ENCODE data around the gene CLTC. TPM values are rescaled to one million over a fixed set of nuclear protein-coding genes. Genes with fewer than 3 reads are reported as not detected.

The CLTC gene
- total and polyA plus RNA-seq, 2 of the 4 experiments (the other 2 are of a cell fraction) = 181 to 641 TPM

- in situ Hi-C loops (cut with MboI; ENCODE audit: low sequenced_read_pairs) = no loop called here
- Histone ChIP-seq H2AK9ac (replicated peaks; ENCODE audit: low read depth, low read length, poor library complexity) (no peak overlapping the region), H3K9me3 (ENCODE audit: control insufficient read depth, insufficient read depth, low read length) (no peaks in the 10 kb centered on the region), H2BK5ac (ENCODE audit: low read depth, low read length, poor library complexity, severe bottlenecking) (no peak overlapping the region), H3K23ac (ENCODE audit: low read depth, low read length) (no peak overlapping the region), H3K9me1 (ENCODE audit: insufficient read depth, low read length) (peaks cover 7% of the 10 kb centered on the region), H2BK15ac (ENCODE audit: low read depth, low read length) (no peak overlapping the region), H4K20me1 (ENCODE audit: insufficient read depth, low read length) (peaks cover 23% of the 10 kb centered on the region), H3K4ac (ENCODE audit: low read depth, low read length) (no peak overlapping the region), H3K79me1 (ENCODE audit: low read depth in 1 of 2, low read length in 2 of 2) (peaks cover 12 to 53% of the 10 kb centered on the region in 2 experiments), H4K91ac (ENCODE audit: insufficient read depth, low read depth, low read length) (no peak overlapping the region), H3K27ac (ENCODE audit: insufficient read depth, low read length) (no peak overlapping the region), H3K27me3 (ENCODE audit: control insufficient read depth, insufficient read depth, low read length) (no peaks in the 10 kb centered on the region), H3K4me1 (ENCODE audit: control insufficient read depth, insufficient read depth, low read length) (no peaks in the 10 kb centered on the region), H3K9ac (ENCODE audit: low read depth, low read length) (no peak overlapping the region), H3K18ac (ENCODE audit: low read depth, low read length) (no peak overlapping the region), H2AK5ac (ENCODE audit: low read depth, low read length) (no peak overlapping the region), H2AFZ (replicated peaks; ENCODE audit: low read length, poor library complexity) (no peak overlapping the region), H3K36me3 (ENCODE audit: control insufficient read depth, insufficient read depth, low read length) (no peaks in the 10 kb centered on the region; the same call in 1 of the 2 replicates), H3K4me2 (ENCODE audit: low read depth, low read length) (no peak overlapping the region), H4K5ac (ENCODE audit: low read depth, low read length) (no peak overlapping the region), H2BK120ac (ENCODE audit: low read depth, low read length) (no peak overlapping the region), H3K4me3 (ENCODE audit: insufficient read depth, low read depth, low read length) (no peak overlapping the region), H3K56ac (ENCODE audit: extremely low read depth, insufficient read depth, low read length) (no peak overlapping the region), H4K8ac (ENCODE audit: low read depth in 2 of 2, low read length in 2 of 2) (no peak overlapping the region), H3K14ac (replicated peaks; ENCODE audit: low read depth, low read length) (no peak overlapping the region), H2BK20ac (ENCODE audit: low read depth, low read length) (no peak overlapping the region)
- ChIA-PET POLR2A (ENCODE audit: unreplicated experiment) (no interaction called here), CTCF (interaction anchor here (0.5 kb wide), 1 partner anchor 1171 kb away, joined by 6 read pairs; no protein-coding TSS in a partner anchor)
- DNase-seq = no peak
- intact Hi-C loops (cut with micrococcal nuclease) = no loop called here
- no TSS peak for BruUV-seq (replicated peaks)
- WGBS, 2 experiments (ENCODE audit: extremely low coverage in 2 of 2, insufficient read length in 1 of 2) = no CpG with 5 or more reads among the region's 2 CpGs
- TF ChIP-seq CHD1 (IDR thresholded peaks at IDR 0.05; ENCODE audit: low read depth, low read length) (no peak), RFX5 (IDR thresholded peaks at IDR 0.05; ENCODE audit: low read depth, low read length) (no peak), MAZ (IDR thresholded peaks at IDR 0.05; ENCODE audit: borderline replicate concordance, low read depth, low read length) (no peak), POLR2A (IDR thresholded peaks at IDR 0.05; ENCODE audit: low read depth, low read length) (no peak), FOS (IDR thresholded peaks at IDR 0.05; ENCODE audit: low read depth, low read length) (no peak), RCOR1 (IDR thresholded peaks at IDR 0.05; ENCODE audit: insufficient replicate concordance, low read length) (no peak), SMC3 (IDR thresholded peaks at IDR 0.05; ENCODE audit: low read depth, low read length) (no peak), USF2 (IDR thresholded peaks at IDR 0.05; ENCODE audit: low read depth, low read length) (no peak), CEBPB (IDR thresholded peaks at IDR 0.05; ENCODE audit: low read depth, low read length) (no peak), RAD21 (IDR thresholded peaks at IDR 0.05; ENCODE audit: low read length) (no peak), MXI1 (IDR thresholded peaks at IDR 0.05; ENCODE audit: borderline replicate concordance, low read depth, low read length) (no peak), NFE2L2 (IDR thresholded peaks at IDR 0.05; ENCODE audit: low read depth, low read length) (no peak), BHLHE40 (IDR thresholded peaks at IDR 0.05; ENCODE audit: low read depth, low read length) (no peak), MAFK (IDR thresholded peaks at IDR 0.05; ENCODE audit: low read depth, low read length) (no peak), CTCF (conservative IDR thresholded peaks at IDR 0.05; ENCODE audit: low read depth, low read length) (no peak)
- TF ChIP-seq, protein P1, sequence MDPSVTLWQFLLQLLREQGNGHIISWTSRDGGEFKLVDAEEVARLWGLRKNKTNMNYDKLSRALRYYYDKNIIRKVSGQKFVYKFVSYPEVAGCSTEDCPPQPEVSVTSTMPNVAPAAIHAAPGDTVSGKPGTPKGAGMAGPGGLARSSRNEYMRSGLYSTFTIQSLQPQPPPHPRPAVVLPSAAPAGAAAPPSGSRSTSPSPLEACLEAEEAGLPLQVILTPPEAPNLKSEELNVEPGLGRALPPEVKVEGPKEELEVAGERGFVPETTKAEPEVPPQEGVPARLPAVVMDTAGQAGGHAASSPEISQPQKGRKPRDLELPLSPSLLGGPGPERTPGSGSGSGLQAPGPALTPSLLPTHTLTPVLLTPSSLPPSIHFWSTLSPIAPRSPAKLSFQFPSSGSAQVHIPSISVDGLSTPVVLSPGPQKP (IDR thresholded peaks at IDR 0.05; ENCODE audit: borderline replicate concordance, low read depth, low read length) = no peak
- dilution Hi-C loops (cut with HindIII; ENCODE audit: low sequenced_read_pairs, unreplicated experiment) = no loop called here
- no peak; the same call in 1 of the 2 replicates for ATAC-seq (ENCODE audit: low read depth)
Measured at GRCh38 chr17:59716427-59716826, 96.7 kb downstream of the CLTC start.
